K562 treated with DMSO at 1 percent for 12 hours (cell line): ENCODE results near the gene OSTC. TPM values are rescaled to one million over a fixed set of nuclear protein-coding genes. Genes with fewer than 3 reads are reported as not detected.

Source experiments
- total RNA-seq: library from RNA; unstranded; fragments of 300-600 nt; gene quantifications from 2 replicates; pipeline ENCODE4 v1.2.3, GENCODE V29; 2022; ENCODE audit not compliant: insufficient read depth

The OSTC gene
- total RNA-seq: 152 and 190 TPM in 2 replicates

GRCh38 chr4:108650212-108651013, at the start of gene OSTC:
Gene OSTC, plus strand, starts transcription at chr4:108650599. Its CDS starts 57 bp downstream, at chr4:108650656.

GRCh38 chr4:108620101-108620932, 30.1 kb upstream of the OSTC start, which contains the start of gene RPL34:
Gene RPL34, plus strand, starts transcription at chr4:108620576. Its CDS starts 1,384 bp downstream, at chr4:108621960.

Other genes starting within 250 kb of the OSTC start
- gene RPL34, start 30.0 kb upstream of the OSTC start, total RNA-seq: 3,719 and 5,005 TPM in 2 replicates
- gene ETNPPL, start 112.5 kb downstream of the OSTC start, total RNA-seq: not detected in 2 replicates